ENCODE results near the gene SCAPER.

GRCh38 chr15:76941636-76942035, 36.5 kb upstream of the SCAPER start:
- TF ChIP-seq, protein P1, sequence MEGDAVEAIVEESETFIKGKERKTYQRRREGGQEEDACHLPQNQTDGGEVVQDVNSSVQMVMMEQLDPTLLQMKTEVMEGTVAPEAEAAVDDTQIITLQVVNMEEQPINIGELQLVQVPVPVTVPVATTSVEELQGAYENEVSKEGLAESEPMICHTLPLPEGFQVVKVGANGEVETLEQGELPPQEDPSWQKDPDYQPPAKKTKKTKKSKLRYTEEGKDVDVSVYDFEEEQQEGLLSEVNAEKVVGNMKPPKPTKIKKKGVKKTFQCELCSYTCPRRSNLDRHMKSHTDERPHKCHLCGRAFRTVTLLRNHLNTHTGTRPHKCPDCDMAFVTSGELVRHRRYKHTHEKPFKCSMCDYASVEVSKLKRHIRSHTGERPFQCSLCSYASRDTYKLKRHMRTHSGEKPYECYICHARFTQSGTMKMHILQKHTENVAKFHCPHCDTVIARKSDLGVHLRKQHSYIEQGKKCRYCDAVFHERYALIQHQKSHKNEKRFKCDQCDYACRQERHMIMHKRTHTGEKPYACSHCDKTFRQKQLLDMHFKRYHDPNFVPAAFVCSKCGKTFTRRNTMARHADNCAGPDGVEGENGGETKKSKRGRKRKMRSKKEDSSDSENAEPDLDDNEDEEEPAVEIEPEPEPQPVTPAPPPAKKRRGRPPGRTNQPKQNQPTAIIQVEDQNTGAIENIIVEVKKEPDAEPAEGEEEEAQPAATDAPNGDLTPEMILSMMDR (IDR thresholded peaks at IDR 0.05): no peak
- no peak for TF ChIP-seq POLR2A (IDR thresholded peaks at IDR 0.05)
